Ishikawa (cell line): ENCODE measurements around the gene CYP4F11.

Experiments used
- CEBPB ChIP-seq: IDR thresholded peaks from 2 replicates; pipeline ENCODE4 v1.6.1; 2012
- CREB1 ChIP-seq: IDR thresholded peaks from 2 replicates; pipeline ENCODE4 v1.6.1; 2012; ENCODE audit warnings: low read depth
- EP300 ChIP-seq: IDR thresholded peaks from 2 replicates; pipeline ENCODE4 v1.6.1; 2012; ENCODE audit warnings: borderline replicate concordance
- FOXM1 ChIP-seq: IDR thresholded peaks from 2 replicates; pipeline ENCODE4 v1.6.1; 2012; ENCODE audit warnings: low read depth, borderline replicate concordance
- MAX ChIP-seq: IDR thresholded peaks from 2 replicates; pipeline ENCODE4 v1.6.1; 2012
- RAD21 ChIP-seq: IDR thresholded peaks from 2 replicates; pipeline ENCODE4 v1.6.1; 2012; ENCODE audit warnings: low read depth
- REST ChIP-seq: IDR thresholded peaks from 2 replicates; pipeline ENCODE4 v1.6.1; 2012; ENCODE audit warnings: low read depth, mild to moderate bottlenecking
- TAF1 ChIP-seq: IDR thresholded peaks from 2 replicates; pipeline ENCODE4 v1.6.1; 2012; ENCODE audit warnings: low read depth, mild to moderate bottlenecking
- TCF12 ChIP-seq: IDR thresholded peaks from 2 replicates; pipeline ENCODE4 v1.6.1; 2012; ENCODE audit warnings: low read depth
- TEAD4 ChIP-seq: IDR thresholded peaks from 2 replicates; pipeline ENCODE4 v1.6.1; 2012
- YY1 ChIP-seq: IDR thresholded peaks from 2 replicates; pipeline ENCODE4 v1.6.1; 2012; ENCODE audit warnings: low read depth
- ZBTB7A ChIP-seq: IDR thresholded peaks from 2 replicates; pipeline ENCODE4 v1.6.1; 2012; ENCODE audit warnings: low read depth

- TF ChIP-seq TAF1 (no peak), MAX (no peak), RAD21 (no peak), YY1 (no peak), CEBPB (no peak), TCF12 (no peak), CREB1 (no peak), REST (no peak), EP300 (no peak), ZBTB7A (no peak), TEAD4 (no peak), FOXM1 (no peak)
These were observed 20.5 kb upstream of the CYP4F11 start for GRCh38 chr19:15954820-15955219.
